GM18507 (cell line): ENCODE data around the gene SIRPA.

Source experiments
- DNase-seq: peaks from one replicate; pipeline ENCODE4 v3.0.0; 2011; ENCODE audit warnings: low read depth; ENCODE audit not compliant: insufficient read length; ENCODE audit errors: extremely low spot score
- FAIRE-seq: peaks from 2 replicates; lab custom pipeline; 2011; peaks lifted over from hg19 to GRCh38; lab: Jason Lieb, UNC

SIRPA gene

DNA sequence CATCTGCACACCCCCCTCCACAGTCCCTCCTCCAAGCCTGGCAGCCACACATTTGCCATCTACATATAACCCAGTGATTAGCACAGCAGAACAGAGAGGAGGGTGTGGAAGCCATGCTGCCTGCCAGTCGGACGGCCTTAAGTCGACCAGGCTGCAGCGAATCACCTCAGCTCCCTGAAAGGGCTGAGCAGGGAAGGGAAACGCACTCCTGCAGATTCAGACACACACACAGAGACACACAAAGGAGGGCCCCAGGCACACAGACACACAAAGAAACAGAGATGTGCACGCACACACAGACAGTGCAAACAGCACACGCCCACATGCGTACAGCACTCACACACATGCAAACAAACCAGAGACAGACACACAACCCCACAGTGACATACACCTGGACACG, 11.2 kb upstream of the SIRPA start:
- no peak for DNase-seq
- no peak for FAIRE-seq

GRCh38 chr20:1885254-1885653, 10.0 kb upstream of the SIRPA start:
- no peak for FAIRE-seq
- DNase-seq: no peak

DNA sequence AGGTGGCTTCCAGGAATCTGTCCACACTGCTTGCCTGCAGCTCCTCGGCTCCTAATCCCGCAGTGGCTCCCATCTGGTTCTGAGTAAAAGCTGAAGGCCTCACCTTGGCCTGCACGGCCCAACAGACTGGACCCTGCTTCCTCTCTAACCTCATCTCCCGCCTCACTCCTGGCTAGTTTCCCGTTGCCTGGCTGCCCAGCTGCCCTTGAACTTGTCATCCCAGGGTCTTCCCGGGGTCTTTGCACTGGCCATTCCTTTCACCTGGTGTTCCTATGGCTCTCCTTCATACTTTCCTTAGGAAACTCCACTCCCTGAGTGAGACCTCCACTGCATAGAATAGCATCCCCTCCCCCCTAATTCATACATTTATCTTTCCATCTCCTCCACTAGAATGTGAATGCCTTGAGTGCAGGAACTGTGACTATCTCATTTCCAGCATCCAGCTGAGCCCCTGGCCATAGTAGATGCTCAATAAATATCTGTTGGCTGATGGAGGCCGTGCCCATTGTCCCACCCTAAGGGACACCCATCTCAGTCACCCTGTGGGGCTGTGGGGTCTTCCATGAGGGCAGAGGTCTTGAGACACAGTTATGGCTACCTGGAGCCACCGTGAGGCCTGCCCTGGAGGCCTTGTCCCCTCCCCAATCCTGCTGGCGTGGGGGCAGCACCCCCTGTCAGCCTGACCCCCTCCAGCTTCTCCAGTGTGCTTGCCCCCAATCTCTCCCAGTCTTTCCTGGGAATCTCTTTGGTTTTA, 9.1 kb upstream of the SIRPA start:
- FAIRE-seq (no peak), DNase-seq (no peak)

- FAIRE-seq: no peak
- no peak for DNase-seq
Observed at GRCh38 chr20:1887321-1887720, 7.9 kb upstream of the SIRPA start.

GRCh38 chr20:1887756-1888155, 7.5 kb upstream of the SIRPA start:
- FAIRE-seq (no peak), DNase-seq (no peak)

DNA sequence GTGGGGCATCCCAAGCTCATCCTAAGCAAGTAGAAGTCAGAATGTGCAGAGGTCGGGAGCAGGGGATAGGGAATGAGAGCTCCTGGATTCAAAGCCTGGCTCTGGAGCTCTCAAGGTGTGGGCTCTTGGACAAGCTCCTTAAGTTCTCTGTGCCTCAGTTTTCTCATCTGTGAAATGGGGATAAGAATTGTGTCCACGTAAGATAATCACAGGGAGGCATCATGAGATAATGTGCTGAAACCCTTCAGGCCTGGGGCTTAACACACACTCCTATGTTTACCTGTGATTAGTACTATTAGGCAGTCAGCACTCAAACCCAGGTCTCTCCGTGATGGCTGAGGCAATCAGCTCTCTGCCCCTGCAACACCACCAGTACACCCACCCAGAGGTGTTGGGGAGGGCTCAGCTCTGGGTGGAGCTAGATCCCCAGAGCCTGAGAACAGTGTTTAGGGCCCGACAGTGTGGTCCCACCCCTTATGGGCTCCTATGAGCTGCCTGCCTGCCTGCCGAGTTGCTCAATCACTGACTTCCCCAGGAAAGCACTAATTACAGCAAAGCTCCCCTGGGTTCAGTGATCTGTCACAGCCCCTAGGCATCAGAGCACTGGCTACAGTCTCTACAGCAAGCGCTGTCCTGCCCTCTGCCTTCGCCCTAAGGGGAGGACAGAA, 6.3 kb upstream of the SIRPA start:
- DNase-seq: no peak

GRCh38 chr20:1890469-1891262, 4.5 kb upstream of the SIRPA start:
- FAIRE-seq: no peak
- no peak for DNase-seq

More for the DNA sequence above, 6.3 kb upstream of the SIRPA start:
- FAIRE-seq: no peak

- no peak for FAIRE-seq
Observed at GRCh38 chr20:1891263-1892118, 3.7 kb upstream of the SIRPA start.

DNA sequence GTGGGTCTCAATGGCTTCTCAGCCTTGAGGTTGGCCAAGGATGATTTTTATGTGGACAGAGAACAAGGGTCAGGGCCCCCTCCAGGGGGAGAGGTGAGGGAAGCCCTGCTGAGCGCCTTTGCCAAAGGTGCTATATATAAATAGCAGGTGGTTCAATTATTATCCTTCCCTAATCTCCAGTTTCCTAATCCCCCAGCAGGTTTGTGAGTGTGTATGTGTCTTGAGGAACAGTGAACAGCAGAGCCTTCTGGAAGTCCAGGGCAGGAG, 3.2 kb upstream of the SIRPA start:
- no peak for DNase-seq
- no peak for FAIRE-seq

More at GRCh38 chr20:1891263-1892118, 3.7 kb upstream of the SIRPA start:
- DNase-seq: no peak

GRCh38 chr20:1893721-1894470, 1.3 kb upstream of the SIRPA start:
- DNase-seq: no peak
- no peak for FAIRE-seq

GRCh38 chr20:1894471-1894950, 696 bp upstream of the SIRPA start:
- DNase-seq (no peak), FAIRE-seq (no peak)

- FAIRE-seq: no peak
- no peak for DNase-seq
Observed at GRCh38 chr20:1895674-1896483, 672 bp downstream of the SIRPA start.

GRCh38 chr20:1896484-1897258, 1.5 kb downstream of the SIRPA start:
- DNase-seq: no peak
- FAIRE-seq: no peak

GRCh38 chr20:1897541-1897940, 2.3 kb downstream of the SIRPA start:
- no peak for DNase-seq
- no peak for FAIRE-seq

- DNase-seq (no peak), FAIRE-seq (peak; percentile 85)
Observed at GRCh38 chr20:1897965-1898464, 2.8 kb downstream of the SIRPA start.

- FAIRE-seq (no peak), DNase-seq (no peak)
Observed at GRCh38 chr20:1898482-1899240, 3.5 kb downstream of the SIRPA start.

- DNase-seq: no peak
- FAIRE-seq: no peak
Observed at GRCh38 chr20:1899241-1899525, 4.0 kb downstream of the SIRPA start.
